GM12891 (cell line): ENCODE measurements around the gene NMB.

Experiments
- PAX5 ChIP-seq: IDR thresholded peaks from 2 replicates; pipeline ENCODE4 v1.6.1; 2011; ENCODE audit warnings: low read length, moderate library complexity, mild to moderate bottlenecking; ENCODE audit not compliant: insufficient read depth, severe bottlenecking
- POLR2A ChIP-seq: IDR thresholded peaks from 2 replicates; pipeline ENCODE4 v1.6.1; 2011; ENCODE audit warnings: low read depth, low read length, control low read depth
- POLR2AphosphoS5 ChIP-seq: IDR thresholded peaks from 2 replicates; pipeline ENCODE4 v1.6.1; 2011; ENCODE audit warnings: low read depth, low read length, control low read depth
- POU2F2 ChIP-seq: IDR thresholded peaks from 2 replicates; pipeline ENCODE4 v1.6.1; 2011; ENCODE audit warnings: low read depth, mild to moderate bottlenecking, control low read depth, low read length, moderate library complexity
- SPI1 ChIP-seq: IDR thresholded peaks from 2 replicates; pipeline ENCODE4 v1.6.1; 2011; ENCODE audit warnings: low read depth, low read length, control low read depth
- TAF1 ChIP-seq: IDR thresholded peaks from 2 replicates; pipeline ENCODE4 v1.6.1; 2011; ENCODE audit warnings: low read depth, low read length, control low read depth

DNA sequence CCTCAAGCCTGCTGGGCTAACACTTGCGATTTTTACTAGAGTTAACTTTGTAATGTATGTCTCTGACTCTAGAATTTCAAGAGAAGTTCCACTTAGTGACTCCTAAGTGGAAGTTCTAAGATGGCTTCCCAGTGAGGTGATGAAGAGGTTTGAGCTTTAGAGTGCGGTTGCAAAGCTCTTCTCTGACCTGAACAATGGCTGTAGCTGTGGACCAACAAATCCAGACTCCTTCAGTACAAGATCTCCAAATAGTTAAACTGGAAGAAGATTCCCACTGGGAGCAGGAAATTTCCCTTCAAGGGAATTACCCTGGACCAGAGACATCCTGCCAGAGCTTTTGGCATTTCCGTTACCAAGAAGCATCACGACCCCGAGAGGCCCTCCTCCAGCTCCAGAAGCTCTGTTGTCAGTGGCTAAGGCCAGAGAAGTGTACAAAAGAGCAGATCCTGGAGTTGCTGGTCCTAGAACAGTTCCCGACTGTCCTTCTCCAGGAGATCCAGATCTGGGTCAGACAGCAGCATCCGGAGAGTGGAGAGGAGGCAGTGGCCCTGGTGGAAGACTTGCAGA, 26.2 kb downstream of the NMB start:
- TF ChIP-seq POLR2A (no peak), POLR2AphosphoS5 (no peak), TAF1 (no peak), SPI1 (no peak), POU2F2 (no peak), PAX5 (no peak)
